ENCODE data around the gene KRT1. TPM values are rescaled to one million over a fixed set of nuclear protein-coding genes. Genes with fewer than 3 reads are reported as not detected.
A peak's percentile ranks its signal among the peaks of the same experiment; 100 is the strongest.

The KRT1 gene
- total and polyA plus RNA-seq, 3 donors from 2014 or later = 0.20 TPM; not detected in 2

- Histone ChIP-seq H3K9me3 (no peaks in the 10 kb centered on the region), H3K27me3 (no peaks in the 10 kb centered on the region), H3K4me3 (no peak overlapping the region), H3K4me1 (no peaks in the 10 kb centered on the region), H3K27ac (no peak overlapping the region), H3K36me3 (ENCODE audit: low read depth, missing control alignments) (no peaks in the 10 kb centered on the region)
- DNase-seq = no peak
- WGBS, 2 donors = 84 to 87% methylated on average over 4 of the region's 4 CpGs
- intact Hi-C loops (cut with DNase I; ENCODE audit: low total_unique reads) = no loop called here
- TF ChIP-seq POLR2A (IDR thresholded peaks at IDR 0.05) = no peak
- TF ChIP-seq, protein P1, sequence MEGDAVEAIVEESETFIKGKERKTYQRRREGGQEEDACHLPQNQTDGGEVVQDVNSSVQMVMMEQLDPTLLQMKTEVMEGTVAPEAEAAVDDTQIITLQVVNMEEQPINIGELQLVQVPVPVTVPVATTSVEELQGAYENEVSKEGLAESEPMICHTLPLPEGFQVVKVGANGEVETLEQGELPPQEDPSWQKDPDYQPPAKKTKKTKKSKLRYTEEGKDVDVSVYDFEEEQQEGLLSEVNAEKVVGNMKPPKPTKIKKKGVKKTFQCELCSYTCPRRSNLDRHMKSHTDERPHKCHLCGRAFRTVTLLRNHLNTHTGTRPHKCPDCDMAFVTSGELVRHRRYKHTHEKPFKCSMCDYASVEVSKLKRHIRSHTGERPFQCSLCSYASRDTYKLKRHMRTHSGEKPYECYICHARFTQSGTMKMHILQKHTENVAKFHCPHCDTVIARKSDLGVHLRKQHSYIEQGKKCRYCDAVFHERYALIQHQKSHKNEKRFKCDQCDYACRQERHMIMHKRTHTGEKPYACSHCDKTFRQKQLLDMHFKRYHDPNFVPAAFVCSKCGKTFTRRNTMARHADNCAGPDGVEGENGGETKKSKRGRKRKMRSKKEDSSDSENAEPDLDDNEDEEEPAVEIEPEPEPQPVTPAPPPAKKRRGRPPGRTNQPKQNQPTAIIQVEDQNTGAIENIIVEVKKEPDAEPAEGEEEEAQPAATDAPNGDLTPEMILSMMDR (IDR thresholded peaks at IDR 0.05) = no peak
These were observed 23.6 kb downstream of the KRT1 start for GRCh38 chr12:52656616-52657015.

- intact Hi-C loops (cut with DNase I; ENCODE audit: low total_unique reads) = no loop called here
- H3K27ac ChIP-seq = no peak overlapping the region
- no peaks in the 10 kb centered on the region for H3K9me3 ChIP-seq
- no peak for DNase-seq
- H3K4me1 ChIP-seq = no peaks in the 10 kb centered on the region
- TF ChIP-seq, protein P1 (IDR thresholded peaks at IDR 0.05) = no peak
- no peak overlapping the region for H3K4me3 ChIP-seq
- H3K36me3 ChIP-seq (ENCODE audit: low read depth, missing control alignments) = no peaks in the 10 kb centered on the region
- 71 to 72% methylated on average over 8 of the region's 8 CpGs for WGBS, 2 donors
- H3K27me3 ChIP-seq = no peaks in the 10 kb centered on the region
These were observed 24.5 kb downstream of the KRT1 start for GRCh38 chr12:52655720-52656124.

DNA sequence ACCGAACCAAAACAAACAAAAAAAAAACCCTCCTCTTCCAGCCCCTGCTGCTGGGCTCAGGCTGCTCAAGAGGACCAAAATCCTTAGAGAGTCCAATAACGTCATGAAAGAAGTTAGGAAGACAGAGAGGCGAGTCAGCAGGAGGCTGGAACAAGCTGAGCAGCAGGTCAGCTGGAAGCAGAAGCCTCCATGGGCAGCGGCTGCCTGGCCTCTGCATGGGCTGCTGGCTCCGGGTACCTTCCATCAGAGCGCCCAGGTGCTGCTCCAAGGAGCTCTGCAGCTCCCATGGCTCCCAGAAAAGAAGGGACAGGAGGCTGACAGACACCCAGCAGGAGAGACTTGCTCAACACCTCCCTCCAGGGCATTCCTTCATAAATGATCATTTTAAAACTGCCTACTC, 25.0 kb downstream of the KRT1 start:
- Histone ChIP-seq H3K4me3 (no peak overlapping the region), H3K36me3 (ENCODE audit: low read depth, missing control alignments) (no peaks in the 10 kb centered on the region), H3K27ac (no peak overlapping the region), H3K4me1 (no peaks in the 10 kb centered on the region), H3K9me3 (no peaks in the 10 kb centered on the region), H3K27me3 (no peaks in the 10 kb centered on the region)
- TF ChIP-seq, protein P1 (IDR thresholded peaks at IDR 0.05) = no peak
- no peak for TF ChIP-seq POLR2A (IDR thresholded peaks at IDR 0.05)
- intact Hi-C loops (cut with DNase I; ENCODE audit: low total_unique reads) = no loop called here
- DNase-seq = no peak
- WGBS, 2 donors = 64 to 67% methylated on average over 6 of the region's 6 CpGs

GRCh38 chr12:52651726-52652261, 28.4 kb downstream of the KRT1 start, which contains the start of gene KRT2:
Gene KRT2, minus strand, starts transcription at chr12:52652211. Its CDS starts 69 bp downstream, at chr12:52652142.
- no peaks in the 10 kb centered on the region for H3K9me3 ChIP-seq
- H3K4me3 ChIP-seq = no peak within 1 kb of the TSS
- no peak for DNase-seq
- WGBS, 2 donors = 88 to 94% methylated on average over 15 to 16 of the region's 16 CpGs
- TF ChIP-seq, protein P1 (IDR thresholded peaks at IDR 0.05) = no peak
- no peak for TF ChIP-seq POLR2A (IDR thresholded peaks at IDR 0.05)
- H3K4me1 ChIP-seq = no peaks in the 10 kb centered on the region
- H3K27ac ChIP-seq = no peak within 1 kb of the TSS
- H3K36me3 ChIP-seq (ENCODE audit: low read depth, missing control alignments) = no peaks in the 10 kb centered on the region
- intact Hi-C loops (cut with DNase I; ENCODE audit: low total_unique reads) = no loop called here
- H3K27me3 ChIP-seq = no peaks in the 10 kb centered on the region

- DNase-seq = peak; percentile 23
- WGBS, 2 donors = 60 to 70% methylated on average over 12 of the region's 12 CpGs
- H3K27me3 ChIP-seq = no peaks in the 10 kb centered on the region
- no peaks in the 10 kb centered on the region for H3K36me3 ChIP-seq (ENCODE audit: low read depth, missing control alignments)
- H3K4me1 ChIP-seq = no peaks in the 10 kb centered on the region
- TF ChIP-seq, protein P1 (IDR thresholded peaks at IDR 0.05) = no peak
- no peak for TF ChIP-seq POLR2A (IDR thresholded peaks at IDR 0.05)
- intact Hi-C loops (cut with DNase I; ENCODE audit: low total_unique reads) = no loop called here
- no peaks in the 10 kb centered on the region for H3K9me3 ChIP-seq
- no peak overlapping the region for H3K27ac ChIP-seq
- H3K4me3 ChIP-seq = no peak overlapping the region
These were observed 29.6 kb downstream of the KRT1 start for GRCh38 chr12:52650520-52651081.
